SIG-M5 treated with dmso at 0.1 percent for 504 hours (cell line): ENCODE measurements around the gene AMDHD2.
A peak's percentile ranks its signal among the peaks of the same experiment; 100 is the strongest.
"Not testable (repeated sequence)": the region's sequence is repeated elsewhere in the genome, so short reads cannot be mapped to it uniquely, and the experiment has no call there.

Experiments used
- DNase-seq: peaks from one replicate; lab custom pipeline; 2025; ENCODE audit not compliant: unreplicated experiment; lab: John Stamatoyannopoulos, UW

The AMDHD2 gene

GRCh38 chr16:2531696-2532493, 11.7 kb downstream of the AMDHD2 start:
- peak; percentile 94 for DNase-seq

- peak; percentile 58 for DNase-seq
Observed at GRCh38 chr16:2532494-2533141, 12.4 kb downstream of the AMDHD2 start.

- not testable (repeated sequence) for DNase-seq
Observed at GRCh38 chr16:2533142-2533755, 13.1 kb downstream of the AMDHD2 start.

- no peak for DNase-seq
Observed at GRCh38 chr16:2533912-2534311, 13.7 kb downstream of the AMDHD2 start.

- not testable (repeated sequence) for DNase-seq
Observed at GRCh38 chr16:2534335-2534734, 14.2 kb downstream of the AMDHD2 start.

- DNase-seq: peak; percentile 64
Observed at GRCh38 chr16:2535625-2536013, 15.4 kb downstream of the AMDHD2 start.

GRCh38 chr16:2537451-2538379, 17.5 kb downstream of the AMDHD2 start, which contains the start of gene PDPK1:
PDPK1 (plus strand) TSS chr16:2538021; CDS start chr16:2538113, 92 bp downstream.
- peak; percentile 87 for DNase-seq

- not testable (repeated sequence) for DNase-seq
Observed at GRCh38 chr16:2539192-2539844, 19.1 kb downstream of the AMDHD2 start.

- DNase-seq: not testable (repeated sequence)
Observed at GRCh38 chr16:2539845-2540458, 19.8 kb downstream of the AMDHD2 start.

GRCh38 chr16:2540912-2541311, 20.7 kb downstream of the AMDHD2 start:
- DNase-seq: peak; percentile 37

GRCh38 chr16:2541409-2541808, 21.2 kb downstream of the AMDHD2 start:
- DNase-seq: not testable (repeated sequence)

GRCh38 chr16:2543771-2544170, 23.6 kb downstream of the AMDHD2 start:
- not testable (repeated sequence) for DNase-seq

GRCh38 chr16:2550283-2550878, 30.2 kb downstream of the AMDHD2 start:
- DNase-seq: not testable (repeated sequence)

- not testable (repeated sequence) for DNase-seq
Observed at GRCh38 chr16:2551420-2551889, 31.3 kb downstream of the AMDHD2 start.

- not testable (repeated sequence) for DNase-seq
Observed at GRCh38 chr16:2554709-2555425, 34.7 kb downstream of the AMDHD2 start.

GRCh38 chr16:2557150-2557549, 37.0 kb downstream of the AMDHD2 start:
- not testable (repeated sequence) for DNase-seq

GRCh38 chr16:2560131-2560797, 40.1 kb downstream of the AMDHD2 start:
- not testable (repeated sequence) for DNase-seq

GRCh38 chr16:2560798-2561133, 40.6 kb downstream of the AMDHD2 start:
- not testable (repeated sequence) for DNase-seq
